ENCODE results near the gene BANP.

DNA sequence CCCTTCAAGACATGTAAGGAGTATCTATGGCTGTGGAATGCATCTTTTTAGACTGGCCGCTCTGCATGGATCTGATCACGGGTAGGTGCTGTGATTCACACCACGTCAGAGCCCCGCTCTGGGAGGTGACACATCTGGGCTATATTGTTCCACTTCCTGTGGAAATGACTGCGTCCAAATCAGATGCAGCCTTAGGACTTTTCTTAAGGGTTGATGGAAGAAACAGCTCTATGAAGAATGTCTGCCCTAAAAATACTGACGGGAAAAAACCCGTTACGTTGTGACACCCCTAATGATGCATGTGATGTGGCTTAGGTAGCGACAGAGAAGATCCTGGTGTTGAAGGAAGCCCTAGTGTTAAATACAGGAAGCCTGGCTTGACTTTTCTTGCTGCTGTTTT is 12.2 kb downstream of the BANP start:
- no peak for TF ChIP-seq EZH2 (IDR thresholded peaks at IDR 0.05; ENCODE audit: insufficient read depth, poor library complexity, severe bottlenecking)
- TF ChIP-seq EZH2phosphoT487 (IDR thresholded peaks at IDR 0.05; ENCODE audit: insufficient read depth, low read depth), result no peak

All from GM23248 (cell line).